Measurements from ENCODE around the gene MGST1.
"Not testable (repeated sequence)": the region's sequence is repeated elsewhere in the genome, so short reads cannot be mapped to it uniquely, and the experiment has no call there.

Gene MGST1

GRCh38 chr12:16358878-16359277 lies 11.4 kb downstream of the MGST1 start:
- no peak for DNase-seq

- DNase-seq, result no peak
Measured at GRCh38 chr12:16359512-16360491, 12.4 kb downstream of the MGST1 start.

GRCh38 chr12:16361142-16361783 lies 13.8 kb downstream of the MGST1 start:
- no peak for DNase-seq

- DNase-seq, result no peak
Measured at GRCh38 chr12:16362550-16362949, 15.1 kb downstream of the MGST1 start.

GRCh38 chr12:16369156-16369555 lies 21.7 kb downstream of the MGST1 start:
- no peak for DNase-seq

- no peak for DNase-seq
Measured at GRCh38 chr12:16370096-16370495, 22.7 kb downstream of the MGST1 start.

GRCh38 chr12:16382652-16383312 lies 35.3 kb downstream of the MGST1 start:
- not testable (repeated sequence) for DNase-seq

GRCh38 chr12:16384732-16385131 lies 37.3 kb downstream of the MGST1 start:
- no peak for DNase-seq

GRCh38 chr12:16385782-16386646 lies 38.6 kb downstream of the MGST1 start:
- no peak for DNase-seq

- no peak for DNase-seq
Measured at GRCh38 chr12:16387919-16388318, 40.5 kb downstream of the MGST1 start.

GRCh38 chr12:16389594-16389993 lies 42.1 kb downstream of the MGST1 start:
- no peak for DNase-seq

- no peak for DNase-seq
Measured at GRCh38 chr12:16392846-16393535, 45.5 kb downstream of the MGST1 start.

GRCh38 chr12:16399101-16399500 lies 51.7 kb downstream of the MGST1 start:
- DNase-seq, result no peak

- not testable (repeated sequence) for DNase-seq
Measured at GRCh38 chr12:16401835-16402234, 54.4 kb downstream of the MGST1 start.

- no peak for DNase-seq
Measured at GRCh38 chr12:16407346-16407745, 59.9 kb downstream of the MGST1 start.
